ENCODE measurements around the gene RRP15.
"Not testable (repeated sequence)": the region's sequence is repeated elsewhere in the genome, so short reads cannot be mapped to it uniquely, and the experiment has no call there.

RRP15 gene

DNA sequence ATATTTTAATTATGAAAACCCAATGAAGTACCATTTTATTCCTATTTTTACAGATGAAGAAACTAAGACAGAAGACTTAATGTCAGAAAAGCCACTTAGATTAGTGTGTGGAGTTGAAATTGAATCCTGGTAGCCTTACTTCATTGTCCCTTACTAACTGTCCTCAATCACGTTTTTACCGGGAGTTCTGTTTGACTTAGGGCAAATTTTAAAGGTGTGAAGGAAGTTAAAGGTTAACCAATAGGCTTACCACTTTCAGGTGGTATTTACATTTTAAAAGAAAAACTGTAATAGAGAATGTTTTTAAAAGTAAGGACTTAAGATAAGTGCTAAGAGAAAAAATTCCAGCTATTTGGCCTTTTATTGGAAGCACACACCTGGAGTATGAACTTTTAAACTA, 12.4 kb downstream of the RRP15 start:
- no peak for DNase-seq

GRCh38 chr1:218297867-218298266, 12.8 kb downstream of the RRP15 start:
- no peak for DNase-seq

GRCh38 chr1:218298398-218298797, 13.3 kb downstream of the RRP15 start:
- no peak for DNase-seq

GRCh38 chr1:218299416-218299815, 14.3 kb downstream of the RRP15 start:
- peak; percentile 23 for DNase-seq

GRCh38 chr1:218301217-218301616, 16.1 kb downstream of the RRP15 start:
- DNase-seq = no peak

DNA sequence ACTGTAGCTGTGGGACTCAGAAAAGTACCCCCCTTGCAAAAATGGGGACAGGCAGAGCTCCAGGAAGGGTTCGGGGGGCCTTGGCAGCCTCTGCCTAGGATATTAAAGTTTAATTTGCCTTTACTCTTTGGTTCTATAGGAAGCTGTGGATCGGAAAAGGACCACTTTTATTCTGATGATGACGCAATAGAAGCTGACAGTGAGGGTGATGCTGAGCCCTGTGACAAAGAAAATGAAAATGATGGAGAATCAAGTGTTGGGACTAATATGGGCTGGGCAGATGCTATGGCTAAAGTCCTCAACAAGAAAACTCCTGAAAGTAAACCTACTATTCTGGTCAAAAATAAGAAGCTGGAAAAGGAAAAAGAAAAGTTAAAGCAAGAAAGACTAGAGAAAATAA, 17.1 kb downstream of the RRP15 start:
- DNase-seq = no peak

DNA sequence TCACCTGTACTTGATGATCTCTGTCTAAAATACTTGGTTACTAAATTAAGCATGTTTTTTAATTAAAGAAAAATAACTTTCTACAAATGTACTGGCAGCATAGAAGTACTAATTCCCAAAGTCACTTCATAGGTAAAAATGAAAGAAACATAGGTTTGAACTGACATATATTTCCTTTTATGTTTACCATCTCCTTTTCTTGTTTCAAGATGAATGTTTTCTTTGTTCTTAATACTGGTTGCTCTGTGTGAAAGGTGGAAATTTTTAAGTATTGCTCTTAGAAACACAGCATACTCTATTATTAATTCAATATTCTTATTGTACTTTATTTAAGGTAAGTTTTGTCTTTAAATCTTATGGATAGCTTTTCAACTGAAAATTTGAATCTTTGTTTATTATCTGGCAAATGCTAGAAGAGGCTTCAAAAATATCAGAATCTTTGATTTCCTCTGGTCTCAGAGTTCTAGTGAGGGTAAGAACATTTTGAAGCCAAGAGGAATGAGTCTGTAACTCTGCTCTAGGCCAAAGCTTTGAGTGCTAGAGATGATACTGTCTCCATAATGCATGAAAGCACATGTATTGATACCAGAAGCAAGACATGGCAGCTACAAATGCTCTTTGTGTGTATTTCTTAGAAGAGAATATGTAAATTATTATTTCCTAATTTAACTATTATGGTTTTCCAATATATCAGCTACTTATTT, 18.2 kb downstream of the RRP15 start:
- DNase-seq = no peak

DNA sequence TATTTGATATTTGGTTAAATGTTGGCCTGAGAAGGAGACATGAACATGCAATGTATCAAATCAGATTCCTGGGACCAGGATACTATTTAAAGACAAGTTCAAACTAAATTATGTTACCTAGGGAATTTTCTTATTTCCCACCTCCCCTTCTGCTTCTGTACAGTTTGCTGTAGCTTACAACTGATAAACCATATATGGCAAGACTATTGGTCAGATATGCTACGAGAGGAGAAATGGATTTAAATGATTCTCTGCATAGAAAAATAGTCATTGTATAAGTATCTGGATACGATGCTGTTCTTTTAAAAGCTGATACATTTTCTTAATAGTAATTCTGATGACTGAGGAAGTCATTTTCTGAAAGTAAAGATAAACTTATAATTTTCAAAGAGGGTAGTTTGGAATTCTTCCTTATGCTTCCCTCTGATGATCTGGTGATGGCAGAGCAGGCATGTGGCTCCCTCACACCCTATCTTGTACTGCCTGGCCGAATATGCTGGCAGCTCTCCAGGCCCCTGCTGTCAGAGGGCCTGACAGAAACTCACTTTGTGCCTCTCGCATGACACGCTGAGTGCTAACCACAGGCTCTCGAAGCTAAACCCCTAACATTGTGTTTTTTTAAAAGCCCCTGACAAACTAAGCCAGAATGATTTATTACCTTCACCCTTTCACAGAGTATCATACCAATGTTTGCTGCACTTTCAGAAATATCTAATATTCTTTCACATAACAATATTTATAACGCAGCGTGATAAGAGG, 19.4 kb downstream of the RRP15 start:
- DNase-seq = peak; percentile 18

- no peak for DNase-seq
These were observed 20.5 kb downstream of the RRP15 start for GRCh38 chr1:218305472-218306064.

GRCh38 chr1:218312509-218312908, 27.4 kb downstream of the RRP15 start:
- DNase-seq = no peak

DNA sequence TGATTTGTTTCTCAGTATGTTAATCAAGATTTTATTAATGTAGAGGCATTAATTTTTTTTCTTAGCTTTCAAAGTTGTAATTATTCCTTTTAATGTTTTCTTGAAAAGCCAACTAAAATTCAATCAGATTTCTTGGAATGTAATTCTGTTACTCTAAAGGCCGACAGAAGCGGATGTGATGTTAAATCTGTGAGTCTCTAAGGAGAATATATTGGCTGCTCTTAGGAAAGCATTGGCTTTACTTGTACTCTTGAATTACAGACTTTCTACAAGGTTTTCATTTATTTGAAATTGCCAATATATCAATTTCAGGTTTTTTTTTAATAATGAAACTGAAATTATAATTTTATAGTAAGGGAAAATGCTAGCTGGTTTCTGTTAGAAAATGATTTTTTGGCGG, 29.2 kb downstream of the RRP15 start:
- DNase-seq = no peak

GRCh38 chr1:218315638-218316037, 30.5 kb downstream of the RRP15 start:
- no peak for DNase-seq

GRCh38 chr1:218317061-218317460, 32.0 kb downstream of the RRP15 start:
- DNase-seq = no peak

GRCh38 chr1:218320182-218320581, 35.1 kb downstream of the RRP15 start:
- DNase-seq = not testable (repeated sequence)

DNA sequence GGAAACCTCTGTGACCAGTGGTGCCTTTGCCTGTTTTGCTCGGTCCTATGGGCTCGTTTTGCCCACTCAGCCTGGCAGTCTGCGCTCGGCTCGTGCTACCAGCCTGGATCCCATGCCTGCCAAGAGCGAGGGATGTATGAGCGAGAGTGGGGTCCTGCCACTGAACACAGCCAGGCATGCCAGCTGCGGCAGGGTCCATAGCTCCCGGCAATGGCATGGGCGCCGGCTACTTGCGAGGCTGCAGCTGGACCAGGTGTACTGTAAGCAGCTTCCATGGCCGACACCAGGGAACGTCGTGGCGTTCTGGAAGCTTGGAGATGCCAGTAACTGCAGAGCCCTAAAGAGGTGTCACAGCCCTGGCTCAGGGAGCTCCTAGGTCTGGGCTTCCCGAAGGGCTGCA, 37.7 kb downstream of the RRP15 start:
- no peak for DNase-seq

DNA sequence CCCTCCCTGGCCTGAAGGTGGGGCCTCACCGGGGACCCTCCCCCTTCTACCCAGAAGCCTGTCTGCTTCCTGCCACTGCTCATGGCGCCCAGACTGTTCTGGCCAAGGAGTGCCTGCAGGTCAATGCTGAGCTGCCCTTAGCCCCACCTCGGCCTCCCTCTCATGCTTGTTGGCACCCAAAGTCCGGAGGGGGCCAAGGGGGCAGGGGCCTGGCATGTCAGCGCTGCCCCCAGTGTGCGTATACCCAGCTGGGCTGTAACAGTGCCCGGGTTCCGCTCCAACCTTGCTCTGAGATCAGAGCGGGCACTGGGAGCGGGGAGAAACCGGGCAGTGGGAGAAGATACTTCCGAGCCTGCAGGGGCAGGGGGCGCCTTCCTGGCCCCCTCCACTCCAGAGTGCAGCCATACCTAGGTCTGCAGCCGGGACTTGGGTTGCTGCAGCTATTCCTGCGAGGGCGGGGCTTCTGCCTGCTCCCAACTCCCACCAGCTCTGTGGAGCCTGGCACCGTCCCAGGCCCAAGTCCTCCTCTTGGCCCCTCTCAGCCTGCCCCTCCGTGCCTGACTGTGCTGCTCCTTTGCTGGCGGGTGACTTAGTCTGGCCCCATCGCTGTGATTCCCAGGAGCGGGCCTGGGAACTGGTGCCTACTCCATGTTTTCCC, 38.6 kb downstream of the RRP15 start:
- no peak for DNase-seq

DNA sequence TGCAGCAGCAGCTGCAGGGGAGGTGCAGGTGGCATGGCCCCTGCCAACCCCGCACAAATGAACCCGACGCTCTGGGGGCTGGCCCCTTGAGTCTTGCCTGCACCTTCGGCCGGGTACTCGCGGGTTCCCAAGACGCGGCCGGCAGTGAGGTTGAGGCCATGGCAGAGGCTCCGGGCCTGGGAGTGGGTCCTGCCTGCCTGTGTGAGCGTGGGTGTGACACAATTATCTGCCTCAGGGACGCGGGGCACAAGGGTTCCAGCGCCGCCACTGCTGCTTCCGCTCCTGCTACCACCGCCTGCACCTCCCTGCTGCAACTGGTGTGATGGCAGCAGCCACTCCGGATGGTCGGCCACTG, 39.1 kb downstream of the RRP15 start:
- no peak for DNase-seq

- no peak for DNase-seq
These were observed 43.7 kb downstream of the RRP15 start for GRCh38 chr1:218328769-218329168.

DNA sequence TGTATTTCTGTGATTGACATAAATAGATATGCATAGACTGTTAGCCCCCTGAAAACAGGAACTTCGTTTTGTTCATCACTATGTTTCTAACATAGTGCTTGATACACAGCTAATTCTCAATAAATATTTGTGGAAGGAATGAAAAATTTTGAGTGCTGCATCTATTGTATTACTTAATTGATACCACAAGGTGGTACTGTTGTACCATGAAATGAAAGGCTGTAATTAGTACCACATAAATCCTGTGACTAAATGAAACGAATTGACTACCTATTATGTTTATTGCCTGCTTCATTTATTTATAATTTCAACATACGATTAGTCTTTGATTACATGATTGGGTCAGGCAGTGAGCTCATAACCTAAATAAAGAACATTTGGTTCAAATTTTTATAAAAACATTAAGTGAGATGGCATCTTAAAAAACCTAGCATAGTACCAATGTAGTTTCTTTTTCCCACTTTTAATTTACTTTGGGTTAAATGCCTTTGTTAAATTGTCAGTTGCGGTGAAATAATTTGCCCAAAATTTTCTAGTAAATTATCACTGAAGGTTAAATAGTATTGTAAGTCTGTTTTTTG, 45.0 kb downstream of the RRP15 start:
- DNase-seq = peak; percentile 8

DNA sequence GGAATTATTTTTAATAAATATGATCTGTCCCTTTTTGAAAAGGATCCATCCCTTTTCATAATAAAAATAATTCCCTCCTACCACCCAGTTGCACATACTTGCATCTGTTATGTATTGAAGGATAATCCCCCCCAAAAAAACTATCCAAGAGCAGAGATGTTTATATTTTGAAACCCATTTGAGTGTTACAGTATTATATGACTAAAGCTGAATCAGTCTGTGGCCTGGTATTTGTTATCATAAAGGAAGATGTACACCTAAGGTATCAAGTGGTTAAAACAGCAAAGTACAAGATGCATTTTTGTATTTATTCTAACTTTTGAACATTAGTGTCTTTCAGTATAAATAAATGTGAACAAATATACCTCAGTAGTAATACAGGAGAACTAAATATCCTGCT, 47.3 kb downstream of the RRP15 start:
- DNase-seq = no peak

GRCh38 chr1:218336328-218336727, 51.2 kb downstream of the RRP15 start:
- DNase-seq = no peak

- DNase-seq = no peak
These were observed 54.3 kb downstream of the RRP15 start for GRCh38 chr1:218339267-218339831.

DNA sequence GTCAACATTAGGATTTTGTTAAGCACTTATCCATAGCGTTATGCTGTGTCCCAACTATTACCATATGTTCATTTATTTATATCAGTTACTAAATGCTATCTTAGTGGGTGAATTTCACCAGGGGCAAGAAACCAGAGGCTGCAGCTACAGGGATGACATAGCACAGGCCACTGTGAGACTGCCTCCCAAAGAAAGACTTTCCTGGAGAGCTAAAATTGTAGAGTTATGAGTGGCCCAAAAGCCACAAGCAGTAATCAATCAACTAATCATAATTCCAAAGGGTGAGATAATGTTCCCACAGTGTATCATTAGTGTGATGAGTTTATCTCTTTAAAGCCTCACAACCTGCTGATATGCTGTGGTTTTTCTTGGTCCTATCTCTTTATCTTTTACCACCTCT, 56.2 kb downstream of the RRP15 start:
- DNase-seq = no peak

Data from NCI-H446 treated with DMSO at 0.1 percent for 48 hours (cell line).